Stimulated activated CD4-positive, alpha-beta T cell treated with anti-CD3 and anti-CD28 coated beads, Interleukin-4, amount 100 ng/mL, for 48 hours (primary cell): ENCODE measurements around the gene SDK1.
"Not testable (repeated sequence)": the region's sequence is repeated elsewhere in the genome, so short reads cannot be mapped to it uniquely, and the experiment has no call there.

Source experiments
- DNase-seq, 2 donors: peaks; one replicate each; pipeline ENCODE4 v3.0.0-alpha.2; 2020; ENCODE audit warnings: low read depth in 2 of 2

Gene SDK1

GRCh38 chr7:4074407-4074806, 773.4 kb downstream of the SDK1 start:
- no peak for DNase-seq

GRCh38 chr7:4074994-4075393, 773.9 kb downstream of the SDK1 start:
- DNase-seq, result no peak

- no peak for DNase-seq
Measured at GRCh38 chr7:4076701-4077294, 775.7 kb downstream of the SDK1 start.

- no peak for DNase-seq
Measured at GRCh38 chr7:4077980-4078379, 776.9 kb downstream of the SDK1 start.

GRCh38 chr7:4078580-4078979, 777.5 kb downstream of the SDK1 start:
- DNase-seq, result no peak

- no peak for DNase-seq
Measured at GRCh38 chr7:4079366-4079765, 778.3 kb downstream of the SDK1 start.

- DNase-seq, result no peak
Measured at GRCh38 chr7:4079956-4080355, 778.9 kb downstream of the SDK1 start.

GRCh38 chr7:4080954-4081353, 779.9 kb downstream of the SDK1 start:
- no peak for DNase-seq

GRCh38 chr7:4083513-4083912, 782.5 kb downstream of the SDK1 start:
- no peak for DNase-seq

GRCh38 chr7:4084271-4084670, 783.2 kb downstream of the SDK1 start:
- no peak for DNase-seq

GRCh38 chr7:4085937-4086691, 785.1 kb downstream of the SDK1 start:
- no peak for DNase-seq

- DNase-seq, result no peak
Measured at GRCh38 chr7:4086723-4087122, 785.7 kb downstream of the SDK1 start.

GRCh38 chr7:4091767-4092166, 790.7 kb downstream of the SDK1 start:
- no peak for DNase-seq

- no peak for DNase-seq
Measured at GRCh38 chr7:4093035-4093434, 792.0 kb downstream of the SDK1 start.

GRCh38 chr7:4093483-4093882, 792.4 kb downstream of the SDK1 start:
- DNase-seq, result no peak

GRCh38 chr7:4094158-4094557, 793.1 kb downstream of the SDK1 start:
- DNase-seq, result not testable (repeated sequence)

GRCh38 chr7:4097001-4097609, 796.1 kb downstream of the SDK1 start:
- no peak for DNase-seq

- DNase-seq, result no peak
Measured at GRCh38 chr7:4098169-4098568, 797.1 kb downstream of the SDK1 start.

GRCh38 chr7:4099651-4100050, 798.6 kb downstream of the SDK1 start:
- no peak for DNase-seq

GRCh38 chr7:4100148-4100547, 799.1 kb downstream of the SDK1 start:
- DNase-seq, result no peak

- no peak for DNase-seq
Measured at GRCh38 chr7:4100691-4101090, 799.6 kb downstream of the SDK1 start.

GRCh38 chr7:4102231-4102841, 801.3 kb downstream of the SDK1 start:
- DNase-seq, result no peak
